NCI-H146 treated with DMSO at 0.1 percent for 48 hours (cell line): ENCODE measurements around the gene C13orf46.
"Not testable (repeated sequence)": the region's sequence is repeated elsewhere in the genome, so short reads cannot be mapped to it uniquely, and the experiment has no call there.

Source experiments
- DNase-seq: peaks from one replicate; lab custom pipeline; 2025; ENCODE audit not compliant: unreplicated experiment; lab: John Stamatoyannopoulos, UW

Gene C13orf46

DNA sequence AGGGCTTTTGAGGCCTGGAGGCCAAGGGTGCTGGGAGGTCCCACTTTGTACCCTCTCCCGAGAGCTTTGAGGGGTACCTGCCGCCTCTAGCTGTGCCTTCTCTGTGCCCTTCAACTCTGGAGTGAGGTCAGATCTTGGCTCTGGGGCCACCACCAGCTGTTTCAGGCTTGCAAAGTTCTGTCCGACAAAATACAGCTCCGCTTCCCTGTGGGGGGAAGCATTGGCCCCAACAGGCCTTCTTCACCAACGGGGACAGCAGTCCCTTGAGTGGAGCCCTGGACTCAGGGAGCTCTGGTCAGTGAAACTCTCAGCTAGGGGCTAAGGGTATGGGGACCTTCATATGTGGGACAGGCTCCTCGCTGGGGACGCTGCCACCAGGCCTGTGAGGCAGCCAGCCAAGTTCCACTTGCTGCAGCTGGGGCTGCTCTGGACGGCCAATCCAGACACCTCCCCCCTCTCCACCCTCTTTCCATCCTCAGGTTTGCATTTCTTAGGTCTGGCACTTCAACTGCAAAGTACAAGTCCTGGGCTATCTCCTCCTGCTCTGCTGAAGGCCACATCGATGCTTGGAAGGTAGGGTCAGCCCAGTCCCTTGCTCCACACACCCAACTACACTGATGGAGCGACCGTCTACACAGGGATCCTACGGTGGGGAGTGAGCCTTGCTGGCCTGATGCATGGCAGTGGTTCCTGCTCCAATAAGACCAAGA is 46.8 kb downstream of the C13orf46 start:
- DNase-seq, result no peak

- no peak for DNase-seq
Measured at GRCh38 chr13:113926301-113926761, 47.5 kb downstream of the C13orf46 start.

- DNase-seq, result no peak
Measured at GRCh38 chr13:113924184-113924901, 49.5 kb downstream of the C13orf46 start.

DNA sequence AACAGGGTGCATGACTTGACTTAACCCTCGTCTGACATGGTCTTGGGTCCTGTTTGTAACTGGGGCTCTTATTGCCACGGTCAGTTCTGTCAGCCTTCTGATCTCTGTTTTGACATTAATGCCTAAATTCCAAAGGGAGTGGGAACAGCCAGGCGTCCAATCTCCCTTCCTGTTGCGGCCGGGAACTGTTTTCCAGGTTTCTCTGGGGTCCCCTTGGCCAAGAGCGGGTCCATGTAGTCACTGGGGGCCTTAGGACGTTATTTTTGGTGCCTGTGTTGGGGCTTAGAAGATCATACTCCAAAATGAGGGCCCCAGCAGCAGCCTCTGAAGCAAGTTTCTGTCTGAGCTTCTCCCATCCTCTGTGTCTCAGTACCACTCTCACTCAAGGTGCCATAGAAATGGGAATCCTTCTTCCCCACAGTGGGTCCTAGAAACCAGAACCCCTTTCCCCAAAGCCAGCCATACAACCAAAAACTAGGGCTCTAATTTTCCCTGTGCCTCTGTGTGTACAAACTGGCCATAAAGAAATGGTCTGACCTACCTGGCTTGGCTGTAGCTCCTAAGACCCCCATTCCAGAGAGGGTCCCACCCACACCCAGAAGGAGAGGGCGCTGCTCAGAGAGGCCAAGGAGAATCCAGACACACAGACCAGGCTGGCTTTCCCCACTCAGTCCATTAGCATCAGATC is 50.4 kb downstream of the C13orf46 start:
- DNase-seq, result no peak

- no peak for DNase-seq
Measured at GRCh38 chr13:113922412-113923118, 51.3 kb downstream of the C13orf46 start.

- DNase-seq, result no peak
Measured at GRCh38 chr13:113921763-113922162, 52.1 kb downstream of the C13orf46 start.

DNA sequence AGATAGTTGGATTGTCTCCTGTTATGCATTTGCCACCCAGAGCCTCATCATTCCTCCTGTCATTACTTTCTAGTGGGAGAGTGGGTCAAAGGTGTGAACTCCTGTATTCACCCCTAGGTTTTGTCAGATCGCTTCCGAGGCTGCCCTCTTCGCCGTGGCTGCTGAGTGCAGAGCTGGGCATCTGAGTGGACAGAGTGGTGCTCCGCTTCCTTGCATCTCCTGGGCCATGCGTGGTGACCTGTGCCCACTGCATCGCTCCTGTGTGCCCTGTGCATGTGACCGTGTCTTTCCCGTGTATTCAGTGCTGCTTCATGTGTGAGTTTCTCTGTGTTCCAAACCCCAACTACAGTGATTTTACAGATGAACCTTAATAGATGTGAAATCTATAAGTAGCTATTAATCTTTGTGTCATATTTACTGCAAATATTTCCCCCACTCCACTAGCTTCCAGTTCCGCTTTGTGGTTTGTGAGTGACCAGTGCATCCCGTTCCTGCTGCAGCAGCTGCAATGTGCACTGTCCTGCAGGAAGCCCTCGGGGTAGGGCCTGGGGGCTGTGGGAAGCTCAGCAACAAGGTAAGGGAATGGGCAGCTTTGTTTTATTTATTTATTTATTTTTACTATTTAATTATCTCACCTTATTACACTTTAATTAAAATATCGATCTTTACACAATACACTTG is 53.1 kb downstream of the C13orf46 start:
- DNase-seq, result no peak

GRCh38 chr13:113919761-113920559 is 53.9 kb downstream of the C13orf46 start:
- DNase-seq, result no peak

DNA sequence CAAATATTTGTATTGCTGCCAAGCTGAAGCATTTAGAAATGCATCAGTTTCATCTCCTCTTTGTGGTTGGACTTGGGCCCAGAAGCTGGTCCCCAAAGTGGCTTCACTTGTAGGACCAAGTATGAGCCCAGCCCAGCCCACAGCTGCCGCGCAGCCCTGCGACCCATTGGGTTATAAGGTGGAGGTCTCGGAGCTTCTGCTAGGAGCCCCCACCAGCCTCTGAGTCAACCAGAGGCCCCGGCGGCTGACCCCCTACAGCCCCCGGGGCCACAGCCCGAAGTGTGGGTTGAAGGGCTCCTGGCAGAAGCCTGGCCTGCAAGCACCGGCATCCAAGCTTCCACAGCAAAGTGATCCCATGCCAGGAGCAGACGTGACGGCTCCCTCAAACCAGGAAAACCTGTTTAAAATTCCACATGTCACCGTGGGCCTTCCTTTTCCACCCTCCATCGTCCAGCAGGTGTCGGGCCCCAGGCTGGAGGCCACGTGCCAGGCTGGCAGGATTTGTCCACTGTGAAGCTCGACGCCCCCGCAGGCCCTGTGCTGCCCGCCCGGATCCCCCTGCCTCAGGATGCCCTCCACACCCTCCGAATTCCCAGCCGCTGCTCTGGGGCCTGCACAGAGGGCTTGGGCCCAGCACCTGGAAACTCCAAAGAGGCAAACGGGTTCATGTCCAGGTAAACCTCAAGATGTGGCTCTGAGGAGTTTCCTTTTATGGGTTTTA is 54.7 kb downstream of the C13orf46 start:
- no peak for DNase-seq

DNA sequence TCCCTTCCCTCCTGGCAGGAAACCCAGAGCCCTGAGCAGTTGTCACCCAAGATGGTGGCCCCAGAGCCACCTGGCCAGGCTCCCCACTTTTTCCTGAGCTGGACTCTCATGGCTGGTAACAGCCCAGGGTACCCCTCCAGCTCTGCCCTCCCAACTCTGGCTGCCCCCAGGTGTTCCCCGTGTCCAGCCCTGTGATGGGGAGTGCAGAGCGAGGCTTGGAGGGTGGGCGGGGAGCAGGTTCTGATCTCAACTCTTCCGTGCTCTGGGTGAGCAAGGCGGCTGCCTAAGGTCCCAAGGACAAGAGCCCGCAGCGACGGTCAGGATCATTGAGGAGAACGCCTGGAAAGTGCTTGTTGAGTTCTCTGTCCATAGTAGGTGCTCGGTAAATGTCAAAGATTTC is 55.3 kb downstream of the C13orf46 start:
- DNase-seq, result no peak

- DNase-seq, result no peak
Measured at GRCh38 chr13:113917594-113918371, 56.1 kb downstream of the C13orf46 start.

DNA sequence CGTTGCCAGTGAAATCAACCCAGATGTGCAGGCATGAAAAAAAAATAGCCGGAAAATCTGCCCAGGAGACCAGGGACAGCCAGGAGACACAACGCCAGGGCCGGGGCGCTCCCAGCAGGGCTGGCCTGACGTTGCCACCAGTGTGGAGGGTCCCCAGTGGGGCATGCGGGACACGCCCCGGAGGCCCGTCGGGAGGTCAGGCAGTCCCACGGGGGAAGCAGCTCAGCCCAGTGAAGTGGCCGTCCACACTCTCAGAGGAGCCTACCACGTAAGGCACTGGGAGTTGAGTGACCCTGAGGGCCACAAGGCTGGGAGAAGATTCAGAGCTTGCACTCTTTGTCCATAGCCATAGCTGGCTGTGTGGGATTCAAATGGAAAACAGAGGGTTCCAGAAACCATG is 56.8 kb downstream of the C13orf46 start:
- no peak for DNase-seq

DNA sequence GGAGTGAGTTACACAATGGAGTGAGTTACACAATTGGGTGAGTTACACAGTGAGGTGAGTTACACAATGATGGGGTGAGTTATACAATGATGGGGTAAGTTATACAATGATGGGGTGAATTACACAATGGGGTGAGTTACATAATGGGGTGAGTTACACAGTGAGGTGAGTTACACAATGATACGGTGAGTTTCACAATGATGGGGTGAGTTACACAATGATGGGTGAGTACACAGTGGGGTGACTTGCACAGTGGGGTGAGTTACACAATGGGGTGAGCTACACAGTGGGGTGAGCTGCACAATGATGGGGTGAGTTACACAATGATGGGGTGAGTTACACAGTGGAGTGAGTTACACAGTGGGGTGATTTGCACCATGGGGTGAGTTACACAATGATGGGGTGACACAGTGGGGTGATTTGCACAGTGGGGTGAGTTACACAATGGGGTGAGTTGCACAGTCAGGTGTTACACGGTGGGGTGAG is 57.5 kb downstream of the C13orf46 start:
- DNase-seq, result no peak

GRCh38 chr13:113915786-113916329 is 58.0 kb downstream of the C13orf46 start:
- no peak for DNase-seq

DNA sequence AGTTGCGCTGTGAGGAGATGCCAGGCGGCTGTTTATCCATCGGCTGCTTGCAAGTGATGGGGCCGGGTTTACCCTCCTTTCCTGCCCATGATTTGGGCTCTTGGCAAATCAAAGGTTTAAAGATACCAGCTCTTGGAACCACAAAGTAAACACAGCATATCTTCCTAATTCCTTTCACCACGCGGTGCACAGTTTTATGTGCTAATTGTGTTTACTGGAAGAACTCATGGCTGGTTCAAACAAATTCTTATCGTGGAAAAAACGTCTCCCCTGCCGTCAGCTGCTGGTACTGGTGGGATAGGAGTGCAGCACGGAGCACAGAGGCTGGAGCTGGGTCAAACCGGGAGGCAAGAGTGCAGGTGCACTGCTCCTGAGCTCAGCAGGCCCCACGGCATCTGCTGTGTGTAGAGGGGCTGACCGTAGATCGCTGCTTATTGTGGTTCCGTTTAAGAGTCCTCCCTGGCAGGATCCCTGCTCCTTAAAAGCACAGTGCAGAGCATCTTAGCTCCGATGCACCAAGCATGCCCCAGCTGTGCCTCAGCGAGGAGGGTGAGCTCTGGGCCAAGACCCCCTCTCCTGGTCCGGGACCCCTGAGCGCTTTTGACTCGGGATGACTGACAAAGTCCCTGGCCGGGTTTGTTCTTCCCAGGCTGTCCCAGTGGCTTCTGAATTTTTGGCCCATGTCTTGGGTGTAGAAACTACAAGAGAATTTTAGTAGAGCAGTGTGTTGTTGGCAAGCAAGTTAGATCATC is 58.7 kb downstream of the C13orf46 start:
- DNase-seq, result no peak

- DNase-seq, result no peak
Measured at GRCh38 chr13:113914333-113915011, 59.4 kb downstream of the C13orf46 start.

DNA sequence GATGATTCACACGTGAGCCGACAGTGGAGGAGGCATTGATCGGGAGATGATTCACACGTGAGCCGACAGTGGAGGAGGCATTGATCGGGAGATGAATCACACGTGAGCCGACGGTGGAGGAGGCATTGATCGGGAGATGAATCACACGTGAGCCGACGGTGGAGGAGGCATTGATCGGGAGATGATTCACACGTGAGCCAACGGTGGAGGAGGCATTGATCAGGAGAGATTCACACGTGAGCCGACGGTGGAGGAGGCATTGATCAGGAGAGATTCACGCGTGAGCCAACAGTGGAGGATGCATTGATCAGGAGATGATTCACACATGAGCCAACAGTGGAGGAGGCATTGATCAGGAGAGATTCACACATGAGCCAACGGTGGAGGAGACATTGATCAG is 60.0 kb downstream of the C13orf46 start:
- not testable (repeated sequence) for DNase-seq
